T47D (cell line): ENCODE measurements around the gene BLZF1.
A peak's percentile ranks its signal among the peaks of the same experiment; 100 is the strongest.
"Not testable (repeated sequence)": the region's sequence is repeated elsewhere in the genome, so short reads cannot be mapped to it uniquely, and the experiment has no call there.

ENCODE experiments used
- DNase-seq, 2 experiments: peaks; one replicate each; pipeline versions ENCODE4 v3.0.0 to v3.0.0-alpha.2; 2011 to 2012; ENCODE audit warnings: low read depth in 1 of 2, low spot score in 1 of 2
- JUND ChIP-seq: IDR thresholded peaks from 2 replicates; pipeline ENCODE4 v1.6.1; 2012; ENCODE audit warnings: low read depth
- in situ Hi-C: cut with HindIII; loops from 2 replicates; pipeline ENCODE4 v1.10.0; 2016; ENCODE audit warnings: low sequenced_read_pairs, low pct_unique_long_range_greater_than_20kb

Gene BLZF1

DNA sequence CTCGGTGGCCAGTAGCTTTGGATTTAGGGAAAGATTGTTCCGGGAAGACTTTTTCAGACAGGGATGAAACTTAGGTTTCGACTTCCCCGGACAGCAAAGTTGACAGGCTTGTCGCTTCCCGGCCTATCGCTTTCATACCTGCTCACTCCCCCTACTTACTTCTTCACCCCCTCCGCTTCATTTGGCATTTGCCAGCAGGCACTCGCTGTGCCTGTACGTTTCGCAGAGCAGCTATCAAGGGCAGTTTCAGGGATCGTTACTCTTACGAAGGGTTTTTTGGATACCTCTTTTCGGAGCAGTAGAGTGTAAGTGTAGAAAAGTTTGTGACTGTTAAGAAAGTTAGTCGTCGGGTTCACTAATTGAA, 393 bp downstream of the BLZF1 start:
- no peak for TF ChIP-seq JUND
- DNase-seq: no peak
- in situ Hi-C loops: no loop called here

DNA sequence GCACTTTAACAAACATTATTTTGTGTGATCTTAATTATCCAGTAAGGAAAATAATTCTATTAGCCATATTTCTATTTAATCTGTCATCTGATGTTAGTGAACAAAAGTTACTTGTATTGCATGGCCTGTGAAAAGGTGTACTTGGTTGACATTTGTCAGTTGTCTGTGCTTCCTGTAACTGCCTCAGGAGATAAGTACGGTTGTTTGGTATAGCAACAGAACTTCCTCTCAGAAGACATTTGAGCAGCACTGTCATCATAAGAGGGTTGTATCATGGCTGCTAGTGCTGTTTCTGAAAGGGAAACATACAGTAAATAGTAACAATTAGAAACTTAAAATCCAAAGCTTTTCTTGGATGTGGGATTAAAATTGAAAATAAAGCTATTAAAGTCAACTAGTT, 3.4 kb downstream of the BLZF1 start:
- in situ Hi-C loops: no loop called here

DNA sequence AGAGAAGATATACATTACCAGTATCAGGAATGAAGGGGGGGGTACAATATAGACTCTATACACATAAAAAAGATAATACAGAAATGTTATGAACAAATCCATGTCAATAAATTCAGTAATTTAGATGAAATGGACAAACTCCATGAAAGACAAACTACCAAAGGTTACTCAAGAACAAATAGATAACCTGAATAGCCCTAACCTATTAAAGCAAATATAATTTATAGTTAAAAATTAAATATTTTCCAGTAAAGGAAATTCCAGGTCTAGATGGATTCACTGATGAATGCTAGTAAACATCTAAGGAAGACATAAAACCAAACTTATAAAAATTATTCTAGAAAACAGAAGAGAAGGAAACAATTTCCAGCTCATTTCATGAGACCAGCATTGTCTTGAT, 13.2 kb downstream of the BLZF1 start:
- in situ Hi-C loops: no loop called here
- no peak for DNase-seq
- no peak for TF ChIP-seq JUND

More for the DNA sequence above, 3.4 kb downstream of the BLZF1 start:
- no peak for TF ChIP-seq JUND
- no peak for DNase-seq

DNA sequence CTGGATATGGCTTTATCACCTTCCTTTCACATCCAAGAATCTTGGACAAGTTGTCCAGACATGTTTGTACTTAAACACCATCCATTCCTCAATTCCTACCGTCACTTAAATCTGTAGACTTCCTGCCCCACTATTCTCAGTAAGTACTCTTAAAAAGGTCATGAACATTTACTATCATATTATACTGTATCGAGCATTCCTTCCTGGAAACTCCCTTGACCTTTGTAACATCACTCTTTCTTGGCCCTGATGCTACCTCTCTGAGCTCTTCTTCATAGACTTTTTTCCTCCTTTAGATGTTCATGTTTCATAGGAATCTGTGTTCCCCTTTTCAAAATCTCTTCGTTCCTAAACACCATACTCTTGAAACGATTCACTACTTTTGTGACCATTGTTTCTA, 15.5 kb downstream of the BLZF1 start:
- in situ Hi-C loops: no loop called here
- no peak for TF ChIP-seq JUND

DNA sequence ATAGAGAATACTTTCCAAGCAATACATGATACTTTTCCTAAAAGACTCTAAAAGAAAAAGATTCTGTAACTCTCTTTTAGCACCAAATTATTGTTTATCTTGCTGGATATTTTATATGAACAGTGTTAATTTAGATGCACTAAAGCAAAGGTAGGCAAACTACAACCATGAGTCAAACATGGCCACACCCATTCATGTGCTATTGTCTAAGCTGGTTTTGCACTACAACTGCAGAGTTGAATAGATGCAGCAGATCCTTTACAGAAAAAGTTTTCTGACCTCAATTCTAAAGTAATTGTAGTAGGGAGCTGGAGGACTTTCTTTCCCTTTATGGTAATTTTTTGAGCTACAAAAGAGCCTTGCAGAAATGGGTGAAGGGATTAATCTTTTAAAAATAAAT, 19.4 kb downstream of the BLZF1 start:
- in situ Hi-C loops: no loop called here
- TF ChIP-seq JUND: no peak
- DNase-seq: no peak

More for the DNA sequence above, 15.5 kb downstream of the BLZF1 start:
- DNase-seq: no peak

DNA sequence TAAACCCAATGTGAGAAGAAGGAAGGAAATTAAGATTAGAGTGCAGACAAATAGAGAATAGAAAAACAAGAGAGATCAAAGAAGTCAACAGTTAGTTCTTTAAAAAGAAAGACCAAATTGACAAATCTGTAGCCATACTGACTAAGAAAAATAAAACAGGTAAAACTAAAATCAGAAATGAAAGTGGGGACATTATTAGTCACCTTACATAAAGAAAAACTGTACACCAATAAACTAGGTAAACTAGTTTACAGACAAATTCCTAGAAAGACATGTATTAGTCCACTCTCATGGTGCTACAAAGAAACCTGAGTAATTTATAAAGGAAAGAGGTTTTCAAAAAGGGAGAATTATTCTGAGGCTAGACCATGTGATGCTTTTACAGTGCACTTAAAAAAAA, 22.3 kb downstream of the BLZF1 start:
- no peak for DNase-seq
- in situ Hi-C loops: no loop called here
- no peak for TF ChIP-seq JUND

DNA sequence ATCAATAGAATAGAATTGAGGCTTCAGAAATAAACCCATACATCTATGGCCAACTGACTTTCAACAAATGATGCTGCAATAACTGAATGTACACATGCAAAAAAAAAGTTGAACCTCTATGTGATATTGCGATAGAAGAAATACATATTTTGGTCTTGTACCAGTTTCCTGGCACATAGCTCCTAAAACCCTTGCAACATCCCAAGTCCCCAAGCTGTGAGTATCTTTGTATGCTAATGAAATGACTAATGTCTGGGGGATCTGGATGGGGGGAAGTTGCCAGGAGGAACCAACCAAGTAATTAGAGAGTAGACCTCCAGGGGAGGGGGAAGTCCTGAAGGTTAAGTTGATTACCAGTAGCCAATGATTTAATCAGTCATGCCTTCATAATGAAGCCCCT, 24.4 kb downstream of the BLZF1 start:
- no peak for TF ChIP-seq JUND
- no peak for DNase-seq
- in situ Hi-C loops: no loop called here

DNA sequence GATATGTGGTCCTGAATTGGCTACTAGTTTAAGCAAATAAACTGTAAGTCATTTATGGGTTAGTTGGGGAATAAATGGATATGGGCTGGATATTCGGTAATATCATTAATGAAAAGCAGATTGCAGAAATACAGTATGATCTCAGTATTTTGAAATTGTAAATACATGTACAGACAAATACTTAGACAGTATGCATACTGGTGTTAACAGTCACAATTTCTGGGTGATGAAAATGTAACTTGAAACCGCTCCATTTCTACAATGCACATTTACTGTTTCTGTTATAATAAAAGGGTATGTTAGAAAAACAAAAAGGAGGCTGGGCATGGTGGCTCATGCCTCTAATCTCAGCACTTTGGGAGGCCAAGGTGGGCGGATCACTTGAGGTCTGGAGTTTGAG, 28.0 kb downstream of the BLZF1 start:
- in situ Hi-C loops: no loop called here
- DNase-seq: no peak
- no peak for TF ChIP-seq JUND

DNA sequence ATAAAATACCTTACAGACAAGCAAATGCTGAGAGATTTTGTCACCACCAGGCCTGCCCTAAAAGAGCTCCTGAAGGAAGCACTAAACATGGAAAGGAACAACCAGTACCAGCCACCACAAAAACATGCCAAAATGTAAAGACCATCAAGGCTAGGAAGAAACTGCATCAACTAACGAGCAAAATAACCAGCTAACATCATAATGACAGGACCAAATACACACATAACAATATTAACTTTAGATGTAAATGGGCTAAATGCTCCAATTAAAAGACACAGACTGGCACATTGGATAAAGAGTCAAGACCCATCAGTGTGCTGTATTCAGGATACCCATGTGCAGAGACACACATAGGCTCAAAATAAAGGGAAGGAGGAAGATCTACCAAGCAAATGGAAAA, 34.6 kb downstream of the BLZF1 start:
- in situ Hi-C loops, DNase-seq: not testable (repeated sequence)

DNA sequence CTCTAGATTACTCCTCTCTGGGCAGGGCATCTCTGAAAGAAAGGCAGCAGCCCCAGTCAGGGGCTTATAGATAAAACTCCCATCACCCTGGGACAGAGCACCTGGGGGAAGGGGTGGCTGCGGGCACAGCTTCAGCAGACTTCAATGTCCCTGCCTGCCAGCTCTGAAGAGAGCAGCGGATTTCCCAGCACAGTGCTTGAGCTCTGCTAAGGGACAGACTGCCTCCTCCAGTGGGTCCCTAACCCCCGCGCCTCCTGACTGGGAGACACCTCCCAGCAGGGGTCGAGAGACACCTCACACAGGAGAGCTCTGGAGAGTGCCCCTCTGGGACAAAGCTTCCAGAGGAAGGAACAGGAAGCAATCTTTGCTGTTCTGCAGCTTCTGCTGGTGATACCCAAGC, 40.3 kb downstream of the BLZF1 start:
- in situ Hi-C loops, DNase-seq: not testable (repeated sequence)

DNA sequence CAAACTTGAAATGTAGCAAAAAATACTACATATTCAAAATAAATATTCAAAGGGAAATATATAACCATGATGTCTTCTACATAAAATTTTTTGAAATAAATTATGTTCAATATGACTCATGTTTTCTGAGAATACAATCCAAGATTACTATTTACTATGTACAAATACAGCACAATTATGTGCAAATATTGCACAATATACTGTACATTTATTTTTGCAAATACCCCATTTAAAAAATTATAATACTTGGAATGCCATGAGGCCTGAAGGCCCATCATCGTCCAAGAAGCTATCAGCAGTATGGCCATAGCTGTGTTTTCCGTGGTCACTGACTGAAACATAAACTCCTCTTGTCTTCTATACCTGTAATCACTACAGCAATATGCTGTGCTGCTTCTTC, 47.0 kb downstream of the BLZF1 start:
- no peak for DNase-seq
- in situ Hi-C loops: no loop called here
- TF ChIP-seq JUND: no peak

DNA sequence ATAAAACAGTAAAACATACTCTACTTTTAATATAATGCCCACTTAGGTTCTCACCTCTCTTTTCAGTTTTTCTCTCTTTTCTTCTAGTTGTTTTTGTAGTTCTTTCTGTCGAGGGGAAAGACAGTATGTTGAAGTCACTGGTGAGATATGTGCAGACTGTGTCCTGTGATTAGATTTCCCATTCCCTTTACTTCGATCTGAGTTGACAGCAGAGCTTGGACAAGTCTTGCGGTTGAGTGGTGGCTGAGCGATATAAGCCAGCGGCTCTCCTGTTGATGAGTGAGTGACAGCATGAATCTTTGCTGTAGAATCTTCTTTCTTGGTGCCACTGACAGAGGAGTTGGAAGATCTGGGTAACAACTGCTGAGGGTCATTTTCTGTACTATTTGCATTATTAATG, 53.3 kb downstream of the BLZF1 start:
- TF ChIP-seq JUND: no peak
- no peak for DNase-seq
- in situ Hi-C loops: no loop called here

DNA sequence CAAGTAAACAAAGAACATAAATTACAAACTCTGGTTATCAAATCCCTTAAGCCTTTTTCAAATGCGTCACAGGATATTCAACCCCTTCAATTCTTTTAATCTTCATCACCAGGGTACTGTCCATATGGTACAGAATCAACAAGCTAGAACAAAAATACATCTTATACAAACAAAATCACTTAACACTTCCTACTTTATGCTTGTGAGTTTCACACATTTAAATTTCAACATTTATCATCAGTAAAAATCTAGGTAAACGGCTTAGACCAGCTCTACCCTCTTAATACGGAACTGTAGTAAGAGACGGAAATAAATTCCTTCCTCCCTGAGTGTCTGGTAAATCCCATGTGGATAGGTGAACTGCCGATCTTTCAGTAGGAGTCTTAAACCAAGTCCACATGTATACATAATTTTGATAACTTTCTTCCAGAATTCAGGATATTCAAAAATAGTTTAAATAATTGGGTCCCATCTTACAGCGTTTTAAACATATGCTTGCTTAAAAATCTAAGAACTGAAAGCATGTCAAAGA, 58.2 kb downstream of the BLZF1 start:
- DNase-seq: peak in 1 of 2 experiments; percentile 19
- no peak for TF ChIP-seq JUND
- in situ Hi-C loops: no loop called here

DNA sequence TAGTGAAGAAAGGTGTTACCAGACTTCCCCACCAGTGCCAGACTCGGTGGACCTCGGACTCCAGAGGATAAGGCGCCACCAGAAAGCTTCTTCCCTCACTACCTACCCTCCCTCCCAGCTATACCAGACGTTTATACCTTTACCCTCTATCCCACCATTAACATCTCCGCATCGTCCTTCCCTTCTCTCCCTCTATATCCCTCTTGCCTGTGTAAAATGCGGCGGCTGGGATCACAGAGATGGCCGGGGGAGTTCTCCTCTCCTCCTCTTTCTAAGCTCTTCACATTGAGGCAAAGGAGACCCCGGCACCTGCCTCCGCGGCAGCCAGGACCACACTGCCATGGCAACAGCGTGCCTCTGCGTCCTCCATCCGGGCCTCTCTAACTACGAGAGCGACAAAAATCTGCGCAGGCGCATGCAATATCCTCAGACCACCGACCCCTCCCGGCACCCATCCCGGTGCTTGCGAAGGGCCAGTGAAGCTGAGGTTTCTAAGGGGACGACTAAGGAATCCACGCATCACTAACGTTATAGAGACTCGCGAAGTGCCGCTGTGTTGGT, 59.2 kb downstream of the BLZF1 start, which contains the start of gene CCDC181:
Gene CCDC181, minus strand, starts transcription at position 394 of the 561 bp plus-strand sequence. CDS start 2,547 bp downstream, outside the sequence.
- in situ Hi-C loops: no loop called here
- TF ChIP-seq JUND: no peak
- DNase-seq: no peak
